ENCODE results near the gene SNORC. TPM values are rescaled to one million over a fixed set of nuclear protein-coding genes. Genes with fewer than 3 reads are reported as not detected.

SNORC gene
- total RNA-seq, 2 experiments from 2014 or later = 0.13 to 1.4 TPM

GRCh38 chr2:232908695-232909094, 38.6 kb downstream of the SNORC start:
- CTCF ChIA-PET (ENCODE audit: unreplicated experiment) = no interaction called here
- Histone ChIP-seq H3K9me2 (ENCODE audit: insufficient read depth, low read length) (no peaks in the 10 kb centered on the region), H3K4me1 (ENCODE audit: insufficient read depth, low read length, poor library complexity, severe bottlenecking) (no peaks in the 10 kb centered on the region), H3K79me2 (ENCODE audit: insufficient read depth, low read depth, low read length) (no peaks in the 10 kb centered on the region), H4K20me1 (ENCODE audit: insufficient read depth, low read length) (no peaks in the 10 kb centered on the region), H3K9me3 (ENCODE audit: low read length) (no peaks in the 10 kb centered on the region), H3K27ac (ENCODE audit: low read depth, low read length, poor library complexity, severe bottlenecking) (no peak overlapping the region), H3K36me3 (ENCODE audit: insufficient read depth, low read length) (no peaks in the 10 kb centered on the region), H3K4me2 (ENCODE audit: low read length) (no peak overlapping the region), H2AFZ (ENCODE audit: low read length) (no peak overlapping the region), H3K4me3 (ENCODE audit: low read depth, low read length, poor library complexity, severe bottlenecking) (no peak overlapping the region)
- DNase-seq (ENCODE audit: low spot score) = no peak
- no TSS peak for BruUV-seq (replicated peaks)
- TF ChIP-seq EZH2phosphoT487 (IDR thresholded peaks at IDR 0.05; ENCODE audit: borderline replicate concordance, low read depth, low read length) (no peak), CTCF (conservative IDR thresholded peaks at IDR 0.05; ENCODE audit: low read length) (no peak)
- POLR2A ChIA-PET = no interaction called here
- intact Hi-C loops (cut with micrococcal nuclease; ENCODE audit: unreplicated experiment) = no loop called here

GRCh38 chr2:232910376-232910775, 40.3 kb downstream of the SNORC start:
- H3K4me3 ChIP-seq (ENCODE audit: low read depth, low read length, poor library complexity, severe bottlenecking) = no peak overlapping the region
- H2AFZ ChIP-seq (ENCODE audit: low read length) = no peak overlapping the region
- no TSS peak for BruUV-seq (replicated peaks)
- no peak overlapping the region for H3K4me2 ChIP-seq (ENCODE audit: low read length)
- TF ChIP-seq EZH2phosphoT487 (IDR thresholded peaks at IDR 0.05; ENCODE audit: borderline replicate concordance, low read depth, low read length) (no peak), CTCF (conservative IDR thresholded peaks at IDR 0.05; ENCODE audit: low read length) (no peak)
- ChIA-PET CTCF (ENCODE audit: unreplicated experiment) (no interaction called here), POLR2A (no interaction called here)
- H3K9me3 ChIP-seq (ENCODE audit: low read length) = no peaks in the 10 kb centered on the region
- H3K36me3 ChIP-seq (ENCODE audit: insufficient read depth, low read length) = no peaks in the 10 kb centered on the region
- no peaks in the 10 kb centered on the region for H3K9me2 ChIP-seq (ENCODE audit: insufficient read depth, low read length)
- H3K79me2 ChIP-seq (ENCODE audit: insufficient read depth, low read depth, low read length) = no peaks in the 10 kb centered on the region
- H3K27ac ChIP-seq (ENCODE audit: low read depth, low read length, poor library complexity, severe bottlenecking) = no peak overlapping the region
- H4K20me1 ChIP-seq (ENCODE audit: insufficient read depth, low read length) = no peaks in the 10 kb centered on the region
- intact Hi-C loops (cut with micrococcal nuclease; ENCODE audit: unreplicated experiment) = no loop called here
- DNase-seq (ENCODE audit: low spot score) = no peak
- no peaks in the 10 kb centered on the region for H3K4me1 ChIP-seq (ENCODE audit: insufficient read depth, low read length, poor library complexity, severe bottlenecking)

- Histone ChIP-seq H4K20me1 (ENCODE audit: insufficient read depth, low read length) (no peaks in the 10 kb centered on the region), H3K27ac (ENCODE audit: low read depth, low read length, poor library complexity, severe bottlenecking) (no peak overlapping the region), H3K4me1 (ENCODE audit: insufficient read depth, low read length, poor library complexity, severe bottlenecking) (no peaks in the 10 kb centered on the region), H3K9me2 (ENCODE audit: insufficient read depth, low read length) (no peaks in the 10 kb centered on the region), H3K36me3 (ENCODE audit: insufficient read depth, low read length) (no peaks in the 10 kb centered on the region), H3K9me3 (ENCODE audit: low read length) (no peaks in the 10 kb centered on the region), H2AFZ (ENCODE audit: low read length) (no peak overlapping the region), H3K4me3 (ENCODE audit: low read depth, low read length, poor library complexity, severe bottlenecking) (no peak overlapping the region), H3K4me2 (ENCODE audit: low read length) (no peak overlapping the region), H3K79me2 (ENCODE audit: insufficient read depth, low read depth, low read length) (no peaks in the 10 kb centered on the region)
- BruUV-seq (replicated peaks) = no TSS peak
- DNase-seq (ENCODE audit: low spot score) = no peak
- ChIA-PET POLR2A (no interaction called here), CTCF (ENCODE audit: unreplicated experiment) (no interaction called here)
- intact Hi-C loops (cut with micrococcal nuclease; ENCODE audit: unreplicated experiment) = no loop called here
- TF ChIP-seq CTCF (conservative IDR thresholded peaks at IDR 0.05; ENCODE audit: low read length) (no peak), EZH2phosphoT487 (IDR thresholded peaks at IDR 0.05; ENCODE audit: borderline replicate concordance, low read depth, low read length) (no peak)
These were observed 41.7 kb downstream of the SNORC start for GRCh38 chr2:232911712-232912277.

Measured in OCI-LY7 (cell line).